GM12872 (cell line): ENCODE results near the gene NLGN1.

Experiments
- CTCF ChIP-seq: IDR thresholded peaks from 3 replicates; pipeline ENCODE4 v1.5.1; 2011; ENCODE audit warnings: low read depth, mild to moderate bottlenecking, low read length, moderate library complexity; ENCODE audit not compliant: insufficient read depth

Gene NLGN1

GRCh38 chr3:173891272-173892100, 493.9 kb downstream of the NLGN1 start:
- no peak for TF ChIP-seq CTCF

GRCh38 chr3:173892547-173892946, 495.0 kb downstream of the NLGN1 start:
- TF ChIP-seq CTCF: no peak

GRCh38 chr3:173893066-173893465, 495.5 kb downstream of the NLGN1 start:
- no peak for TF ChIP-seq CTCF

GRCh38 chr3:173893835-173894234, 496.3 kb downstream of the NLGN1 start:
- TF ChIP-seq CTCF: no peak

GRCh38 chr3:173897631-173898030, 500.1 kb downstream of the NLGN1 start:
- no peak for TF ChIP-seq CTCF

GRCh38 chr3:173901649-173902048, 504.1 kb downstream of the NLGN1 start:
- no peak for TF ChIP-seq CTCF

GRCh38 chr3:173902401-173902800, 504.9 kb downstream of the NLGN1 start:
- TF ChIP-seq CTCF: no peak
